Cerebellar nuclear complex (tissue), 1 donor: ENCODE measurements around the gene CYP19A1.

ENCODE experiments used
- DNase-seq, 2 experiments: peaks; one replicate each; lab custom pipeline; 2025; lab: John Stamatoyannopoulos, UW

The CYP19A1 gene

GRCh38 chr15:51359981-51360380 lies 21.6 kb upstream of the CYP19A1 start:
- no peak for DNase-seq

GRCh38 chr15:51356983-51357382 lies 18.6 kb upstream of the CYP19A1 start:
- DNase-seq, result no peak

- DNase-seq, result no peak
These were observed 17.8 kb upstream of the CYP19A1 start for GRCh38 chr15:51356147-51356546.

GRCh38 chr15:51355096-51355495 lies 16.7 kb upstream of the CYP19A1 start:
- DNase-seq, result no peak

DNA sequence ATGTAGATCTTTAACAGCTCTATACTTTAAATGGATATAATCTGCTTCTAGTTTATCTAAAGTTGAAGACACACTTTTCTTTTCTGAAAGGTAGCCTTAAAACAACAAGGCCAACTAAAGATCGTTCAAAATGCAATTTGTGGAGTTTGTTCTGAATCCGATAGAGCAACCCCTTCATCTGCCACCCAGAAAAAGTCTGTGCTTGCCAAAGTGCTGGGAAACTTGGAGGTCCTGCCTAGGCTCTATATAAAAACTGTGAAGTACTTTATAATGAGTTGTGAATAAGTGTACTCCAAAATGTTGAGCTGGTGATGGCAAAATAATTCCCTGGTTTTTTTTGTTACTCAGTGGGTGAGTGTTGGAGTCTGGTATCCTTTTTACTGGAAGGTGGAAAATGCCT lies 15.6 kb upstream of the CYP19A1 start:
- no peak for DNase-seq

- DNase-seq, result no peak
These were observed 12.3 kb upstream of the CYP19A1 start for GRCh38 chr15:51350723-51351122.

- no peak for DNase-seq
These were observed 10.9 kb upstream of the CYP19A1 start for GRCh38 chr15:51349156-51349844.

DNA sequence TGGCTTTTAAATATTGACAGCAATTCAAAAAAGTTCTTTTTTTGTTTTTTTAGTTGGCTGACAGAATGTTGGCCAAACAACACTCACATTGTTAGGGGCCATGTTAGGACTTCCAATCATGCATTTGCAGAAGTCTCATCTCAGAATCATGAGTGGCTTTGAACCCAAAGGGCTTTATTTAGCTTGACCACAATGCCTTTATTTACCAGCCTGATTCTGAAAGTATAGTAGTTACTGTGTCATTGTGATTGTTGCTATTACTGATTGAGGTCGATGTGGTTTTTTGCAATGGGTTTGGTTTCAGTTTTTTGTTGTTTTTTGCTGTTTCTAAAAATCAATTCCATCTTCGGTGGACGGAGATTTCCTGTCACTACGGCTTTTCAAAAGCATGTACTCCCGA lies 10.3 kb upstream of the CYP19A1 start:
- DNase-seq, result no peak

- no peak for DNase-seq
These were observed 7.7 kb upstream of the CYP19A1 start for GRCh38 chr15:51346136-51346535.

- no peak for DNase-seq
These were observed 5.1 kb upstream of the CYP19A1 start for GRCh38 chr15:51343466-51343865.

GRCh38 chr15:51342227-51342999 lies 4.0 kb upstream of the CYP19A1 start:
- no peak for DNase-seq

DNA sequence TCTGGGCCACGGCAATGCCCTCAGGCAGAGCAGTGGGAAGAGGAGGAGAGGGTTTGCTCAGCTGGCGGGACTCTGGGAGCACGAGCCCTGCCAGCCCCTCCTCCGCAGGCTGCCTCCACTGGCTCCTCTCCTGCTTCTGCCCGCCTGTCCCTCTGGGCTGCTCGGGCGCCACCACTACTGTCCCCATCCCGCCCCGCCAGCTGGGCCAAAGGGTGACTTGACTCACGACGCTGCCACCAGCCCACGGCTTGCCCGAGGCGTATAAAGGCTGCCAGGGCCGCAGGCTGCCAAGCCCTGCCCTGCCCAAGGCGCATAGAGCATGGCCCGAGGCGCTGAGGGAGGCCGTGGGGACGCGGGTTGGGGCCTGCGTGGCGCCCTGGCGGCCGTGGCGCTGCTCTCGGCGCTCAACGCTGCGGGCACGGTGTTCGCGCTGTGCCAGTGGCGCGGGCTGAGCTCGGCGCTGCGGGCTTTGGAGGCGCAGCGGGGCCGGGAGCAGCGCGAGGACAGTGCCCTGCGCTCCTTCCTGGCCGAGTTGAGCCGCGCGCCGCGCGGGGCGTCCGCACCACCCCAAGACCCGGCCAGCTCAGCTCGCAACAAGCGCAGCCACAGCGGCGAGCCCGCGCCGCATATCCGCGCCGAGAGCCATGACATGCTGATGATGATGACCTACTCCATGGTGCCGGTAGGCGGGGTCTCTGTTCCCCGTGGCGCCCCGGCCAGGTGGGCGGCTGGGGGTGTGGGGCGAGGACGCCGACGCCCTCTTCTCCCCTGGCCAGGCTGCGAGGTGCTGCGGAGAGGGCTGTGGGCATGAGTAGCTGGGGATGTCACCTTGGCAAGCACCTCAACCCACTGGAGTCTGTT lies 3.2 kb upstream of the CYP19A1 start, which contains the start of gene GLDN:
Gene GLDN (plus strand): TSS at position 290 of the 861 bp plus-strand sequence. CDS start 30 bp downstream, at position 320.
- no peak for DNase-seq

DNA sequence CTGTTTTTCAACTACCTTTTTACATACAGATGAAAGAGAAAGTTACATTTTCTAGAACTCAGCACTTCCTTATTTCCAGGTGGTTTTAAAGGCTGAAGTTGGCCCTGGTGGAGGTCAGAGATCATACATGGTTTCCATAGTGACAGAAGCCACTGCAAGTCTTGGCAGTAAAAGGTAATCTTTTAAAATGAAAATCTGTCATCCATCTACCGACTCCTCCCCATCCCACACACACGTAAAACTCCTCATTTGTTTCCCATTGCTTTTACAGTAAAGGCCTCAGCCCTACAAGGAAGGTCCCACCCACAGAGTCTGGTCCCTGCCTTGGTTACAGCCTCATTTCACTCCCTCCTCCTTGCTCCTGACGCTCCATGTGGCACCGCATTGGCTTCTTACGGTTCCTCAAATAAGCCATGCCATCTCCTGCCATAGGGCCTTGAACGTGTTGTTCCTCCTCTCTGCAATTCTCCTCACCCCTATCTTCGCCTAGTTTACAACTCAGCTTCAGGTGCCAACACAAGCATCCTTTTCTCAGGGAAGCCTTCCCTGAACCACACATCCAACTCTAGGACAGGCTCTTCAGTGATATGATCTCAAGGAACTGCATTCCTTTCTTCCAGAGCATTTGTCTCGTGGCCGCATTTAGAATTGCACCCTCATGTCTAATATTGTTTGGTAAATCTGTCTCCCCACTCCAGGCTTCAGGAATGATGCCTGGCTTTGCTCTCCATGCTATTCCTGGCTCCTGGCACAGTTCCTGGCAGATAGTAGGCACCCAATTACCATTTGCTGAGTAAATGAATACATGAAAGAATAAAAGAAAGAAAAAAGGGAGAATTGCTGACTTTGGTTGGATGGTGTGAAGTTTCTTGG lies 2.6 kb downstream of the CYP19A1 start:
- no peak for DNase-seq

DNA sequence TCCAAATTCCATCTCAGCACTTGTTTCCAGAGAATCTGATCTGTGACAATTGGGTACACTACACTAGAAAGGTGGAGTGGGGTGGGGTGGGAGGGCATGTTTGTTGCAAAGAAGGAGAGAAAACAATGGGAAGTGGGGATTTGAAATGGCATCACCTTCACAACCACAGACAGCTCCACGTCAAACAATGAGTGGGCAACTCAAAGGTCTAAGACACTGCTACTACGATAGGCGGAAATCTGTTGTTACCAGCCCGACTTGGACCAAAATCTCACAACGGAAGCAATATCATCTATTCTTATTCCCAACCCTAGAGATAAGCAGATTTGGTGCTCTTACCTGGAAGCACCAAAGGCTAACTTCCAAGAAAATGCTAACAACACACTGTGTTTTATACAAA lies 3.3 kb downstream of the CYP19A1 start:
- no peak for DNase-seq

GRCh38 chr15:51334011-51334451 lies 4.4 kb downstream of the CYP19A1 start:
- no peak for DNase-seq

GRCh38 chr15:51333571-51333970 lies 4.8 kb downstream of the CYP19A1 start:
- peak in 1 of 2 experiments; percentile 6 for DNase-seq

DNA sequence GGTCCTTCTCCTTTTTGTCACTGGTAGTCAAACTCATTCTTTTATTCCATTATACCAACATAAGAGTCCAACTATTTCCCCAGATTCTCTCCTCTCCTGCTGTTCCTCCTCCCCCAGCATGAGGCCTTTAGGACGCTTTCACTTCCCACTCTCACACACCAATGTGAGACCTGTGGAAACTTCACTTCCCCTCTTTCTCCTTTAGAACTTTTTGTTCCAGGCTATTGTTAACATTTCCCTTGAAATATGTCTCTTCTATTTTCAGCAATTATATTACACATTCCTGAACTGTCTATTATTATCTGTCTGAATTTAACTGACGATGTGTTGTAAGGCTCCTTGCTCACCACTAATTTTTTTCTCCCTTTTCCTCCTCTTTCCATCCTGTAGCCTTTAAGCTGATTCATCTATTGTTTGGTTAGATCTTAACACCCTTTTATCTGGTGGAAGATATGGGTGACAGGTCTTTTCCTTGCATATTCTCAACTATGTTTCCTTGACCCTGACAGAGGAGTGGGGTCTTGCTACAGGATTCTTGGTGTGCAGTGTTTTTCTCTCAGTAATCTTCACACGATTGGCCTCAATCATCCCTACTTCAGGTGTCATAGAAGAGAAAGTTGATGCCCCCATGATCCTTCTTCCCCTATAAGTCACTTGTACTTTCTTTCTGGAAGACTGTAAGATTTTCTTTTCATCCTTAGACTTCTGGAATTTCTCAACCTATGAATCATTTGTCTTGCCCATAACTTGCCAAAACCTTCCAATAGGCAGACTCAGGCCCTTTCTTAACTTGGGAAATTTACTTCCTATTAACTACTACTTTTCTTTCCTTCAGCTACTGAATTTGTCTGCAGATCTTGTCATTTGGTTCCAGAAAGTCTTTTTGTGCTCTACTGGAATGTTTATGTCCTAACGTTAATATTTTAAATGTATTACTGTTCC lies 5.9 kb downstream of the CYP19A1 start:
- no peak for DNase-seq

DNA sequence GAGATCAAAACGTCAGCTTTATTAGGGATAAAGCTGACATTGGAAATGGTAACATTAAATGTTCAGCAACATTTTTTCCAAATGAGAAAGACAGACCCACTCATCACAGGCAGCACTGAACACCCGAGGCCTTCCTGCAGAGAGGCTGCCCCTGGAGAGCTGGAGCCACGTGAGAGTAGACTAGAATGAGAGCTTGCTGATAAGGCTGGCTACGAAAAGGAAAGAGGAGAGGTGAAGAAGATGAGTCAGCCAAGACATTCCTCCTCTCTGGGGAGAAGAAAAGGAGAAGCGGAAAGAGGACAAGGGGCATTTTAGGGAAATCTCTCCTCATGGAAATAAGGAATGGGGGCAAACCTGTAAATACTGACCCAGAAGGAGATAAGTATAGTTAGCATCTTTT lies 7.3 kb downstream of the CYP19A1 start:
- DNase-seq, result no peak

GRCh38 chr15:51328926-51329325 lies 9.5 kb downstream of the CYP19A1 start:
- no peak for DNase-seq

DNA sequence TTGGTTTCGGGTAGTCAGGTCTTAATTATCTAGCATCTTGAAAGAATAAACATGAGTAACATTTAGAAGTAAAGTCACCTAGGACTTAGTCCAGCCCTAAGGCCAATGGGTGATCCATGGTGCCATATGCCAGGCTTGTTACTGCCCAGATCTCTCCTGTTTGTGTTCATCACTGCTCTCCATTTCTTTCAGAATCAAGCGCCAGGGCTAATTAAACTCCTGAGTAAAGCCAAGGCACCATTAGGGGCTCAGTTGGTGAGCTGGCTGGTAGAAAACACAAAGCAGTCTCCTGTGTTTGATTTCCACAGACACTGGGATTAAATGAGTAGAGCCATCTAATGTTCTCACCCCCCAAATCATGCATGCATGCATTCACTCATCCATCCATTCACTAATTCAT lies 11.3 kb downstream of the CYP19A1 start:
- no peak for DNase-seq
